Activated effector memory CD4-positive, alpha-beta T cell treated with anti-CD3 and anti-CD28 coated beads, Interleukin-2, amount 50 U/mL, for 16 hours (primary cell): ENCODE data around the gene ENO4.
A peak's percentile ranks its signal among the peaks of the same experiment; 100 is the strongest.

Experiments
- DNase-seq: peaks from one replicate; pipeline ENCODE4 v3.0.0-alpha.2; 2020

ENO4 gene

GRCh38 chr10:116831086-116831485, 18.2 kb upstream of the ENO4 start:
- DNase-seq = no peak

DNA sequence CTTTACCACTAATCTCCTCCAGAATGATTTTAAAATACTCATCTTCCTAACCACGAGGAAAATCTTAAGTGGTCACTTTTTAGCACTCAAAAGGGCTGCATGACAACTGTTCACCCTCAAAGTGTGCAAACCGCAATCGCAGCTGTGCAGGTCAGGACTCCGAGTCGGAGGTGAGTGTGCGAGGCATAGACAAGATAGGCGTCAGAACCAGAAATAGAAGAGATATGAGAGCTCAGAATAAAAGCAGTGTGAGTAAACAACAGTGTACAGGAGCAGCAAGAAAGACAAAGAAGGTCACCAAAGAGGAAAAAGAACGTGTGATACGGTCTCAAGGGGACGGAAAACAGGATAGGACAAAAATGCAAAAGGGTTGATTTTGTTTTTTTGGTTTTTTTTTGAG, 17.5 kb upstream of the ENO4 start:
- no peak for DNase-seq

- no peak for DNase-seq
Observed at GRCh38 chr10:116833986-116834985, 15.0 kb upstream of the ENO4 start.

GRCh38 chr10:116835658-116836057, 13.6 kb upstream of the ENO4 start:
- DNase-seq = no peak

DNA sequence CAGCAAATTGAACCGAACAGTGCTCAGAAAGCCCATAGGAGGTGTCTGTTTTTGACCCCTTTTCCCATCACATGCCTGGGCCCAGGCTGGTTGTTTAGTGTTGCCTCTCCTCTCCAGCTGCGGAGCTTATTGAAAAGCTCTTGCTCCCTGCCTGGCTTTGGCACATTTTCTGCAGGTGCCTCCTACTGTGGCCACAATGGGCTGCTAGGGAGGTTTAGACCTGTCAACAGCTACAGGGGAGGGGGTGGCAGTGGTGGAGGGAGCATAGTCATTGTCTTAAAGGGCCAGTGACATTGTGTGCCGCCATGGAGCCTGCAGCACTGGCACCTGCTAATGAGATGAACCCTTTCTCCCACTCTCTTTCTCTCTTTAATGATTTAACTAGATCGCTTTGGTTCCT, 13.2 kb upstream of the ENO4 start:
- no peak for DNase-seq

GRCh38 chr10:116836902-116837523, 12.3 kb upstream of the ENO4 start:
- no peak for DNase-seq

DNA sequence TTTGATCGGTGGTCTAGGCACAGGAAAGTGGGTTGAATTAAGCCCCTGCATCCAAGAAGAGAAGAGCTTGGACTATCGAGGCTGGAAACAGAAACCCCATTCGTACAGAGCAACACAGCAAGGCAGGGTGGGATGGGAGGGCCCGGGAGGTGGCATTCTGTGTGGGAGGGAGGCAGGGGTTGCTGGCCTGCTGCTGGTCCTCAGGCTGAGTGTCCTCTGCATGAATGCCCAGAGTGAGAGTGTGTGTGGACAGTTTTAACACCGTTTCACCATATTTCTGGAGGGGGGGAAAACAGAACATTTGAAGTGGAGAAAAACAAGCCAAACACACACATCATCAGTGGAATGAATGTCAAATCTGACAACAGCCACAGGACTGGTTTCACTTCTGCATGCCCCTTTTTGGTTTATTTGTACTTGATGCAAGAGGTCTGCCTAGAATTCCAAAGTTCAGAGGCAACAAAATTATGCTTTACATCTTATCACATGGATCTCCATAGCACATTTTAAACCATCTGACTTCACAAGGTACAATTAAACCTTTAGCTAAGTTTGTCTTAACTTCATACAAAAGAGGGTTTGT, 11.1 kb upstream of the ENO4 start:
- no peak for DNase-seq

- DNase-seq = no peak
Observed at GRCh38 chr10:116840389-116841075, 8.8 kb upstream of the ENO4 start.

DNA sequence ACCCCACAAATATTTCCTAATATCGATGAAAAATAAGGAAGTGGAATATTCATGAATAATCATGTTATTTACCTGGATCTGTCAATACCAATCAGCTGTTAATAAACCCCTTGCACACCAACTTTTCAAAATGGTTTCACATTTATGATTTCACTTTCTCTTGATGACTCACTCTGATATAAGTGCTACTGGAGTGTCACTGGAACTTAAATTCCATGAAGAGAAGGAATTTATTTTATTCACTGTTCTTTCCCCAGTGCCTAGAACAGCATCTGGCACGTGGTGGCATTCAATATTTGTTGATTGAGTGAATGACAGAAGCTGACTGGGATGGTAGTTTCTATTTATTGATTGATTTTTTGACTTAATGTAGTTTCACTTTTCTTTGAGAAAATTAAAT, 3.5 kb upstream of the ENO4 start:
- no peak for DNase-seq

GRCh38 chr10:116848032-116848943, 1.0 kb upstream of the ENO4 start:
- peak; percentile 72 for DNase-seq

- no peak for DNase-seq
Observed at GRCh38 chr10:116848944-116849247, 403 bp upstream of the ENO4 start.

- no peak for DNase-seq
Observed at GRCh38 chr10:116850058-116850611, 836 bp downstream of the ENO4 start.

DNA sequence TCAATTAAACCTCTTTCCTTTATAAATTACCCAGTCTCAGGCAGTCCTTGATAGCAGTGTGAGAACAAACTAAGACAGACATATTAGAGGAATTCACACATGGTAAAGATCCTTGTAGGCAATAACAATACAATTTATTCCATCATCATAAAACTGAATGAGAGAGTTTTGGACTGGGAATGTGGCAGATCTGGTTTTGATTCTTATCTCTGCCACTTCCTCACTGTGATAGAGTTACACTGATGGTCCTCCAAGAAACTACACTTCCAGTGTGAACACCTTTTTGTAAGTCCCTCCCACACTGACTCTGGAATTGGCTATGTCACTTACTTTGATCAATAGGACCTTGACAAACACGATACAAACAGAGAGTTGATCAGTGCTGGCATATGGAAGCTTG, 2.9 kb downstream of the ENO4 start:
- no peak for DNase-seq

GRCh38 chr10:116853287-116853686, 4.0 kb downstream of the ENO4 start:
- DNase-seq = no peak

- DNase-seq = no peak
Observed at GRCh38 chr10:116853701-116854100, 4.4 kb downstream of the ENO4 start.

- DNase-seq = no peak
Observed at GRCh38 chr10:116857156-116857555, 7.9 kb downstream of the ENO4 start.

- no peak for DNase-seq
Observed at GRCh38 chr10:116861796-116862195, 12.5 kb downstream of the ENO4 start.

DNA sequence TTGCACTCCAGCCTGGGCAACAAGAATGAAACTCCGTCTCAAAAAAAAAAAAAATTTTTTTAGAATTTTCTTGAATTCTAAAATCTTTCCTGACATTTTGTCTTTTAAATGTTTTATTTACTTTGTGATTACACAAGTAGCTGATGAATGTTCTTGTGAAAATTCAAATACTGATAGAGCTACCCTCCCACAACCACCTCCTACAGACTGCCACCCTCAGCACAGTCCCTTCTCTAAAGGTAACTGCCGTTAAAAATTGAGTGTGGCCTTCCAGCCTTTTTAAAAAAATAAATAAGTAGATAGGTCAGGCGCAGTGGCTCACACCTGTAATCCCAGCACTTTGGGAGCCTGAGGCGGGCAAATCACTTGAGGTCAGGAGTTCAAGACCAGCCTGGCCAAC, 15.1 kb downstream of the ENO4 start:
- DNase-seq = no peak

GRCh38 chr10:116866066-116866465, 16.8 kb downstream of the ENO4 start:
- DNase-seq = no peak

DNA sequence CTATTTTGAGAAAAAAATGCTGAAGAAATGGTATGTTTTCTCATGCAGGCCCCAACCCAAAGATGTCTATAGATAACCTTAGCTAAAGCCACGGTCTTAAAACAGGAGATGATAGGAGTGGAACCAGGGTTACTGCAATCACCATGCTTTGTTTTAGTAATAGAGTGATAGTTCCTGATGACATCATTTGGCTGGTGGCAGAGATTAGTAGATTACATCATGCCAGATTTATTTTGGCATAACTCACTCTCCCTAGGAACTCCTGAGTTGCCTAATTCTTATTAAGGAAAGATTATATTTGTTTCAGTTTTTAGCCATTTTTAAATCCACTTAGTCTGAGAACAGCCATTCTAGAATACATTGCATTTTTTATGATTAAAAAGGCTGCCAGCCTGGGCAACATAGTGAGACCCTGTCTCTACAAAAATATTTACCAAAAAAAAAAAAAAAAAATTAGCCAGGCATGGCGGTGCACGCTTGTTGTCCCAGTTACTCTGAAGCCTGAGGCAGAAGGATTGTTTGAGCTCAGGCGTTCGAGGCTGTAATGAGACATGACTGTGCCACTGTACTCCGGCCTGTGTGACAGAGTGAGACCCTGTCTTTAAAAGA, 17.8 kb downstream of the ENO4 start:
- no peak for DNase-seq

DNA sequence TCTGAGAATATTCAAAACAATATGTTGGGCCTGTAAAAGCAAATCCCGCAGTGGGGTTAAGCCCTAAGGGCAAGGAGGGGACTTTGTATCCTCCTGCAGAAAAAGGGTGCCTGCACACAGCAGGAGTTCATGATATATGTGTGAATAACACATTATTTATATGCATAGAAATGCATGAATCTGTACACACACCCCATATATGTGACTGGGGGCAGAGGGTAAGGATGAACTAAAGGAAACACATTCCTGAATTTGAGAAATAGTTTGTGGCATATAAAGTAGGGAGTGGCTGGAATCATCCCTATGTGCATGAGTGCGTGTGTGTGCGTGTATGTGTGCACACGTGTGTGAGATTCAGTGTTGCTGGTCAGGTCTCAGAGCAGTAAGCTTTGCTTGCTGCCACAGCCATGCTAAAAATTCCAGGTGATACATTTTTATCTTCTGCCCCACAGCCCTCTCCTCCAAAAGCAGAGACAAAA, 18.9 kb downstream of the ENO4 start:
- no peak for DNase-seq
